Rectal smooth muscle tissue (tissue), 1 donor: ENCODE measurements around the gene MIA3.
"Not testable (repeated sequence)": the region's sequence is repeated elsewhere in the genome, so short reads cannot be mapped to it uniquely, and the experiment has no call there.

ENCODE experiments used
- H3K27ac ChIP-seq: one replicate; pipeline ENCODE4 v1.7.0; 2013; ENCODE audit warnings: low read depth, low read length, inconsistent platforms
- H3K27me3 ChIP-seq: one replicate; pipeline ENCODE4 v1.7.0; 2013; ENCODE audit warnings: low read length; ENCODE audit not compliant: control insufficient read depth, insufficient read depth
- H3K36me3 ChIP-seq: one replicate; pipeline ENCODE4 v1.7.0; 2013; ENCODE audit warnings: low read length; ENCODE audit not compliant: control insufficient read depth, insufficient read depth
- H3K4me1 ChIP-seq: one replicate; pipeline ENCODE4 v1.7.0; 2013; ENCODE audit warnings: low read length; ENCODE audit not compliant: control insufficient read depth, insufficient read depth
- H3K4me3 ChIP-seq: one replicate; pipeline ENCODE4 v1.7.0; 2013; ENCODE audit warnings: low read length
- H3K9ac ChIP-seq: one replicate; pipeline ENCODE4 v1.7.0; 2013; ENCODE audit warnings: low read length

MIA3 gene

DNA sequence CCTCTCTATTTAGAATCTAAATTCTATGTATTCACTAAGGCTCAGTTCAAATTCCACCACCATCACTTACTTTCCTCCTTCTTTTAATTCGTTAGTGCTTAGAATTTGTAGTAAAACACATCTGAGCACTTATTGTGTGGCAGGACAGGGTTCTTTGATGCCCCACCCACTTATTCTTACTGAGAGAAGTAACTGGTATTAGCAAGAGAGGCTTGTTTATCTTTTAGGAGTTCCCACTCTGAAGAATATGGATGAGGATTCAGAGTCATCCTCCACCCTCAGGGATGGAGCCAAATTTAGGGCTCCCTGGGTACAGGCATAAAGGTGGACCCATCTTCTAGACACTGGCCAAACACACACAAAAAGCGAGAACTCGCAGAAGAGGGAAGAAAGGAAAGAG is 16.6 kb upstream of the MIA3 start:
- Histone ChIP-seq H3K36me3 (no peaks in the 10 kb centered on the region), H3K9ac (no peak overlapping the region), H3K27me3 (no peaks in the 10 kb centered on the region), H3K27ac (no peak overlapping the region), H3K4me3 (no peak overlapping the region), H3K4me1 (no peaks in the 10 kb centered on the region)

DNA sequence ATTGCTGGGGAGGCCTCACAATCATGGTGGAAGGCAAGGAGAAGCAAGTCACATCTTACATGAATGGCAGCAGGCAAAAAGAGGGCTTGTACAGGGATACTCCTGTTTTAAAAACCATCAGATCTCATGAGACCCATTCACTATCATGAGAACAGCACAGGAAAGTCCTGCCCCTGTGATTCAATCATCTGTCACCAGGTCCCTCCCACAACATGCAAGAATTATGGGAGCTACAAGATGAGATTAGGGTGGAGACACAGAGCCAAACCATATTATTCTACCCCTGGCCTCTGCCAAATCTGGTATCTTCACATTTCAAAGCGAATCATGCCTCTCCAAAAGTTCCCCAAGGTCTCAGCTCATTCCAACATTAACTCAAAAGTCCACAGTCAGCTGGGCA is 11.1 kb upstream of the MIA3 start:
- Histone ChIP-seq H3K4me3 (no peak overlapping the region), H3K27me3 (no peaks in the 10 kb centered on the region), H3K9ac (no peak overlapping the region), H3K36me3 (no peaks in the 10 kb centered on the region), H3K27ac (no peak overlapping the region), H3K4me1 (no peaks in the 10 kb centered on the region)

DNA sequence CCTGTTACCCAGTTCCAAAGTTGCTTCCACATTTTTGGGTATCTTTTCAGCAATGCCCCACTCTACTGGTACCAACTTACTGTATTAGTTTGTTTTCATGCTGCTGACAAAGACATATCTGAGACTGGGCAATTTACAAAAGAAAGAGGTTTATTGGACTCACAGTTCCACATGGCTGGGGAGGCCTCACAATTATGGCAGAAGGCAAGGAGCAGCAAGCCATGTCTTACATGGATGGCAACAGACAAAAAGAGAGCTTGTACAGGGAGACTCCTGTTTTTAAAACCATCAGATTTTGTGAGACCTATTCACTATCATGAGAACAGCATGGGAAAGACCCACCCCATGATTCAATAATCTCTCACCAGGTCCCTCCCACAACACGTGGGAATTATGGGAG is 8.8 kb upstream of the MIA3 start:
- H3K27ac ChIP-seq, H3K36me3 ChIP-seq, H3K4me3 ChIP-seq, H3K4me1 ChIP-seq, H3K9ac ChIP-seq, H3K27me3 ChIP-seq: not testable (repeated sequence)

DNA sequence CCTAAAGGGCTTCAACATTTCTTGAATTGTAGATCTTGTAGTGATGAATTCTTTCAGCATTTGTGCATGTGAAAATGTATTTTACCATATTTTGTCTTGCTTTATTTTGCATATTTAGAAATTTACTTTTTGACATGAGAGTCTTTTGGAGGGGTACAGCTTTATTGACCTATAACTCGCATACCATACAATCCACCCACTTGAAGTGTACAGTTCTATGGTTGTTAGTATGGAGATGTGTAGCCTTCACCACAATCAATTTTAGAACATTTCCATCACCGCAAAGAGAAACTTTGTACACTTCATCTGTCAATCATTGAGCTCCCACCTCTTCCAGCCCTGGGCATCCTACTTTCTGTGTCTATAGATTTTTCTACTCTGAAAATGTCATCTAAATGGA is 7.2 kb upstream of the MIA3 start:
- no peaks in the 10 kb centered on the region for H3K4me1 ChIP-seq
- H3K36me3 ChIP-seq, result no peaks in the 10 kb centered on the region
- no peak overlapping the region for H3K4me3 ChIP-seq
- no peak overlapping the region for H3K9ac ChIP-seq
- no peak overlapping the region for H3K27ac ChIP-seq
- no peaks in the 10 kb centered on the region for H3K27me3 ChIP-seq

DNA sequence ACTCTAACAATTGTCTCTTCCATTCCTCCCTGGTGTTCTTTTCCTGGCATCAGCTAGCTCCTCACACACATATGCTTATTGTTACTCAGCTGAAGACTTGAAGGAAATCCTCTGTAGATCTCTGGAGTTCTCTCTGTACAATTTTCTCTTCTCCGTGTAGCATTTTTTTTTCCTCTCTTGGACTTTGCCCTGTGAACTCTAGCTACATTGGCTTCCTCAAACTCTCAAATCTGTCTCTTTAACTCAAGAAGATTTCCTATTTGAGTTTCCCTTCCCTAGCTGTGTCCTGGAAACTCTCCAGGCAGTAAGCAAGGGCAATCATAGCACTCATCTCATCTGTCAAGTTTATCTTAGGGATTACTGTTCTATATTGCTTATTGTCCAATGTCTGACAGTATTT is 4.3 kb upstream of the MIA3 start:
- H3K27ac ChIP-seq, result no peak overlapping the region
- H3K4me1 ChIP-seq, result no peaks in the 10 kb centered on the region
- H3K36me3 ChIP-seq, result no peaks in the 10 kb centered on the region
- H3K9ac ChIP-seq, result no peak overlapping the region
- no peaks in the 10 kb centered on the region for H3K27me3 ChIP-seq
- H3K4me3 ChIP-seq, result no peak overlapping the region

DNA sequence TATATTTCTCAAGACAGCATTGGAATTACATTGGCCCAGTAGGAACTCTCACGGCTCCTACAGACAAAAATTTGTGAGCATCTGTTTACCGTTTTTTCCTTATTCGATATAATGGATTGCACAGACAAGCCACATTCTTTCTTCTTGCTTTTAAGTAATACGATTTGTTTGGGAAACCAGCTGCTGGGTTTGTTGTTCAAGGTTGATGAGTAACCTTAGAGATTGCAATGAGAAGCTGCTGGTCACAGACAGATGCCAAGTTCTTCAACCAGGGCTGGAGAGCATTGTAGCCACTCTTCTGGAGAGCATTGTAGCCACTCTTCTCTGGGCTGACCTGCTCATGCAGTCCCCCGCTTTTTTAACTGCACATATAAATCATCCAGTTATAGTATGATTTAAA is 1.4 kb upstream of the MIA3 start:
- no peaks in the 10 kb centered on the region for H3K36me3 ChIP-seq
- H3K27me3 ChIP-seq, result no peaks in the 10 kb centered on the region
- H3K4me3 ChIP-seq, result no peak overlapping the region
- H3K9ac ChIP-seq, result no peak overlapping the region
- peaks cover 9% of the 10 kb centered on the region for H3K4me1 ChIP-seq
- peak overlapping the region; percentile 58 for H3K27ac ChIP-seq

DNA sequence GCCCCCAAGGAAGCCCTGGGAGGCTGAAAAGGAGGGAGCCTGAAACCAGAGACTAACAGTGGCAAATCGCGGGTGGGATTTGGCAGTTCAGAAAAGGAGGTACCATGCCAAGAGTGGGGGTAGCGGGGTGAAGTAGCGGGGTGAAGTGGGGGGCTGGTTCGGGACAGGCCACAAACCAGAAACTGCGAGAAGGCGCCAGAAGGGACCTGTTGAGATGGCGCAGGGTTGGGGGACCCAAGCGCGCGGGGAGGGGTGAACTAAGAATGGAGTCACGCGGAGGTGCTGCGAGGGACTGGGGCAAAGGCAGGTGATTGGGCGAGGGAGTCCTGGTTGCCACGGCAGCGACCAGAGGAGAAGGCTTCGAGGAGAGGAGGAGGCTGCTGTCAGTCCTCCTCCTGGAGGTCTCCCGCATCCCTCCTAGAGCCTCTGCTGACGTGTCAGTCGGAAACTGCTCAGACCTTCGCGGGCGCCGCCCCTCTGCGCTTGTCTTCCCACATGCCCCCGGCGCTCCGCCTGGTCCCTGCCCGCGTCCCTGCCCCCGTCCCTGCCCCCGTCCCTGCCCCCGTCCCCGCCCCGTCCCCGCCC is 438 bp upstream of the MIA3 start:
- no peaks in the 10 kb centered on the region for H3K27me3 ChIP-seq
- no peaks in the 10 kb centered on the region for H3K36me3 ChIP-seq
- H3K27ac ChIP-seq, result peak overlapping the region; percentile 58
- peak overlapping the region; percentile 72 for H3K4me3 ChIP-seq
- no peak overlapping the region for H3K9ac ChIP-seq
- H3K4me1 ChIP-seq, result peaks cover 9% of the 10 kb centered on the region

DNA sequence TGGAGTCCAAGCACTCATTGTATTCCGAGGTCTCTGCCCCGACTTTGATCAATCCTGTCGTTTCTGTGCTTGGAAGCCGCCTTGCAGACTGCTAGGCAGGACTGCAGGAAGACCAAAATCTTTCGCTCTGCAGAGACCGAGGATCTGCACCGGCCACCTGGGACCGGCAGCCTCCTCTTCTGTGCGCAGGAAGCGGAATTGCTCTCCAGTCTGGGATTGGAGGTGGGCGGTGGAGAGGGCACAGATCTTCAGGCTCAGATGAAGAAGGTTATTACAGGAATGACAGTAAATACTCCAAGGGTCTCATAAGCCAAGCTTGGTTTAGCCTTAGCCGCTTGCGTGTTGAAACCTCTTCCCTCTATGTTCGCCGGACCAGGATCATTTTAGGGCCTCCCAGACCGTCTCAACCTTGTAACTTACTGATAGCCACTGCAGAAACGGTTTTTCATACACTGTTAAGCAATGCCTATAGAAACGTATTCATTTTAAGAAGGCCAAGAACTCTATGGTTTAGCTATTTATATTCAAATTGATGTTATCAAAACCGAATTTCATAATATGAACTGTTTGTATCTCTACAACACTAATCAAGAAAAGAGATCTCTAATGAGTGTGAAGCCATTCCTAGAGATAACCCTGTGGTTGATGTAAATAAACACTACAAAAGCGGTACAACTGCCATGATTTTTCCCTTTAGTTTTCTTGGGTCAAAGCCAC is 1.1 kb downstream of the MIA3 start:
- peaks cover under 1% of the 10 kb centered on the region for H3K36me3 ChIP-seq
- peak overlapping the region; percentile 89 for H3K4me3 ChIP-seq
- H3K27me3 ChIP-seq, result no peaks in the 10 kb centered on the region
- peaks cover 9% of the 10 kb centered on the region for H3K4me1 ChIP-seq
- peak overlapping the region; percentile 7 for H3K9ac ChIP-seq
- no peak overlapping the region for H3K27ac ChIP-seq

DNA sequence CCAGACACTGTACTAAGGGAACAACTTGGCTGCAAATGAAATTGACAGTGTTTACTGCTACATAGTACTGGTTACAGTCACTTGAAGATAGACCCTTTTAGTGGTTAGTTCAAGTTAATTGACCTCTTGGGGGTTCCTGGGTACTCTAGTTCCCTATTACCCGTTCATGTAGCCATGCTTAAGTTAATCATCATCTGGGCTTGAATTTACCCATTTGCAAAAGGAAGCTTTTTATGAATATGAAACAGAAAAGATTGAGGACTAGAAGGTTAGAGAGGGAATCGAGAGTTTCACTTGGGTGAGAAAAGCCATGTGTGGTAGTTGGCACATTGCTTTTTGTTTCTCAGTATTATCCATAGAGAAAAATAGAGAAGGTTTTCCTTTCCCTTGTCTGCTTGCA is 2.7 kb downstream of the MIA3 start:
- Histone ChIP-seq H3K4me1 (peaks cover 9% of the 10 kb centered on the region), H3K27ac (no peak overlapping the region), H3K27me3 (no peaks in the 10 kb centered on the region), H3K4me3 (no peak overlapping the region), H3K36me3 (peaks cover 2% of the 10 kb centered on the region), H3K9ac (no peak overlapping the region)

DNA sequence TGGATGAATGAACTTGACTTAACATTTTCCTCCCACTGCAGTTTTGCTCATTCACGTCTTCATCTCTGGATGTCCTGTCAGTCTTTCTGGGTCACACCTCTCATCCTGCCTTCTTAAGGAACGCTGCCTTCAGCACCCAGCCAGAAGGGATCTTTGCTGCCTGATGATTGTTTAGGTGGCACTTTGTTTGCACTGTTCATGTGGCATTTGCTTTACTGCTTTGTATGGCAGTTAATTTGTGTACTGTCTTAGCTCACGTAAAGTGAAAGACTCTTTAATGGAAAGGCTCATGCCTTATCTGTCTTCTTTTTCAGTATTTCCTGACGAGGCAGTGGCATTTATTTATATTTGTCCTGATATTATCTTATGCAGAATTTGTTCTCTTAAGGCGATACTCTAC is 4.9 kb downstream of the MIA3 start:
- no peak overlapping the region for H3K27ac ChIP-seq
- no peak overlapping the region for H3K9ac ChIP-seq
- no peaks in the 10 kb centered on the region for H3K27me3 ChIP-seq
- H3K4me3 ChIP-seq, result no peak overlapping the region
- peaks cover 3% of the 10 kb centered on the region for H3K36me3 ChIP-seq
- peaks cover 9% of the 10 kb centered on the region for H3K4me1 ChIP-seq

DNA sequence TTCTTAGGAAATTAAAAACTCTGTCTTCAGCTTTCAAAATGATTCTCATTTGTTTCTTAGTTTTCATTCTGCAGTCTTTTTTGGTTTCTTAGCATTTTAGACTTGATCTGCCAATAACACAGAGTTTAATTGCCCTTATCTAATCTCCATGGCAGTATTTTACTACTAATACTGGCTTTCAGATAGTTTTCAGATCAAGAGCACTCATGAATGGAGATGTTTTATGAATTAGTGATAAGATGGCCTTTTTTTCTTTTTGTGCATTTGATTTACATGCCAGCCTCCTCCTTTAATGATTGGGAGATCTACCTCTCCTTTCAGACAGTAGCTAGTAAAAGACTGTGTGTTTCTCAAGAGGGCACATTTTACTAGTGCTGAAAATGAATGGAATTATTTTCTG is 5.6 kb downstream of the MIA3 start:
- Histone ChIP-seq H3K36me3 (peaks cover 9% of the 10 kb centered on the region), H3K27ac (no peak overlapping the region), H3K4me3 (no peak overlapping the region), H3K27me3 (no peaks in the 10 kb centered on the region), H3K4me1 (peaks cover 9% of the 10 kb centered on the region), H3K9ac (no peak overlapping the region)

DNA sequence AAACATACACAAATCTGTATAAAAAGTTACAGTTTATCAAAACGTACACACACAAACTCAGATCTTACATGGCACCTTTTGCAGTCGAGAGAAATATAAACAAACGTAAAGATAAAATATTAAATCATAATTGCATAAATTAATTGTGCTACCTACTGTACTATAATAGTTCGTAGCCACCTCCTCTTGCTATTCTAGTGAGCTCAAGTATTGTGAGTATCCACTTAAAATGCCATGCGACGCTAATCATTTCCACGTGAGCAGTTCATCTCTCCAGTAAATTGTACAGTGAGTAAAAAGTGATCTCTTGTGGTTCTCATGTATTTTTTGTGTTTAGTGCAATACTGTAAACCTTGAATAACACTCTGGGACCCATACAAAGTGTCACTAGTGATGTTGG is 6.3 kb downstream of the MIA3 start:
- no peak overlapping the region for H3K27ac ChIP-seq
- peaks cover 4% of the 10 kb centered on the region for H3K4me1 ChIP-seq
- no peak overlapping the region for H3K4me3 ChIP-seq
- no peak overlapping the region for H3K9ac ChIP-seq
- peaks cover 14% of the 10 kb centered on the region for H3K36me3 ChIP-seq
- no peaks in the 10 kb centered on the region for H3K27me3 ChIP-seq

DNA sequence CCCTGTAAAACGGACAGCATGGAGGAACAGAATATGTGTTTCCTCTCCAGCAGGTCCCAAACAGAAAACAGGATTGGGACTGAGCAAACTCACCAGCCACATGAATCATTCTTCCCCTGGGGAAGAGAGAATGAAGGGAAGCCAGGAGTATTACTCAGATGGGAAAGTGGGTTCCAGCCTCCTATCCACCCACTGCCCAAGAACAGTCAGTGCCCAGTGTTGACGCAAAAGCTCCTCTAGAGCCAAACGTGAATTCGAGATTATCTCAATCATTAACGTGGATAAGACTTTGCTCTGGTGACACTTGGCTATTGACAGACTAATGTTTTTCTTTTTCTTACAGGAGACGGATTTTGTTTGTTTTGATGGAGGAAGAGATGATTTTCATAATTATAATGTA is 9.3 kb downstream of the MIA3 start:
- no peak overlapping the region for H3K27ac ChIP-seq

More for the DNA sequence above, 9.3 kb downstream of the MIA3 start:
- no peak overlapping the region for H3K9ac ChIP-seq
- no peaks in the 10 kb centered on the region for H3K4me1 ChIP-seq
- peaks cover 16% of the 10 kb centered on the region for H3K36me3 ChIP-seq
- no peaks in the 10 kb centered on the region for H3K27me3 ChIP-seq
- H3K4me3 ChIP-seq, result no peak overlapping the region
